Neural cell (in vitro differentiated cells): ENCODE data around the gene ZIM2. TPM values are rescaled to one million over a fixed set of nuclear protein-coding genes. Genes with fewer than 3 reads are reported as not detected.

Experiments
- H2AFZ ChIP-seq: fragments of 200-600, 300-800 bp; sonication (generic), shearing (Covaris generic); 2 replicates; pipeline ENCODE4 v1.6.0; 2014; ENCODE audit warnings: low read depth, mild to moderate bottlenecking, antibody characterized with exemption, low read length, moderate library complexity
- H3F3A ChIP-seq: fragments of 200-600 bp; shearing (Covaris generic); 2 replicates; pipeline ENCODE4 v1.6.1; 2016; ENCODE audit warnings: mild to moderate bottlenecking, moderate library complexity, mixed read lengths, antibody characterized with exemption, low read length; ENCODE audit not compliant: insufficient read depth, poor library complexity, severe bottlenecking
- H3K27ac ChIP-seq: fragments of 200-600, 300-800 bp; sonication (generic), shearing (Covaris generic); 2 replicates; pipeline ENCODE4 v1.5.1; 2014; ENCODE audit warnings: mild to moderate bottlenecking, low read length, moderate library complexity
- H3K27me3 ChIP-seq: fragments of 300-800, 200-600 bp; sonication (generic), shearing (Covaris generic); 2 replicates; pipeline ENCODE4 v1.6.0; 2014; ENCODE audit warnings: mild to moderate bottlenecking, low read depth, low read length, moderate library complexity; ENCODE audit not compliant: insufficient read depth
- H3K36me3 ChIP-seq: fragments of 300-800, 200-600 bp; sonication (generic), shearing (Covaris generic); 2 replicates; pipeline ENCODE4 v1.5.1; 2014; ENCODE audit warnings: mild to moderate bottlenecking, antibody characterized with exemption, low read length, moderate library complexity; ENCODE audit not compliant: insufficient read depth
- H3K4me2 ChIP-seq: fragments of 300-800, 200-600 bp; sonication (generic), shearing (Covaris generic); 2 replicates; pipeline ENCODE4 v1.6.0; 2014; ENCODE audit warnings: mild to moderate bottlenecking, low read length
- H3K4me3 ChIP-seq: fragments of 300-800, 200-600 bp; sonication (generic), shearing (Covaris generic); 2 replicates; pipeline ENCODE4 v1.5.1; 2014; ENCODE audit warnings: mild to moderate bottlenecking, low read length, moderate library complexity
- H3K79me2 ChIP-seq: fragments of 200-600 bp; shearing (Covaris generic); replicated peaks from 2 replicates; pipeline ENCODE4 v1.6.0; 2014; ENCODE audit warnings: mild to moderate bottlenecking, low read length, moderate library complexity; ENCODE audit not compliant: insufficient read depth
- H3K9ac ChIP-seq: fragments of 300-800, 200-600 bp; sonication (generic), shearing (Covaris generic); 2 replicates; pipeline ENCODE4 v1.6.1; 2016; ENCODE audit warnings: mild to moderate bottlenecking, low read length, mixed read lengths
- H3K9me2 ChIP-seq: fragments of 200-600 bp; shearing (Covaris generic); 2 replicates; pipeline ENCODE4 v1.6.1; 2016; ENCODE audit warnings: mild to moderate bottlenecking, low read length, mixed read lengths; ENCODE audit not compliant: insufficient read depth
- H3K9me3 ChIP-seq: fragments of 200-600, 300-800 bp; sonication (generic), shearing (Covaris generic); 2 replicates; pipeline ENCODE4 v1.6.1; 2016; ENCODE audit warnings: mild to moderate bottlenecking, mixed run types, low read length, moderate library complexity, mixed read lengths
- H4K20me1 ChIP-seq: fragments of 200-600 bp; shearing (Covaris generic); 2 replicates; pipeline ENCODE4 v1.6.1; 2016; ENCODE audit warnings: mild to moderate bottlenecking, mixed run types; ENCODE audit not compliant: insufficient read depth
- CTCF ChIP-seq: fragments of 450-650 bp; IDR thresholded peaks from 2 replicates; pipeline ENCODE4 v1.5.1; 2014; ENCODE audit warnings: antibody characterized with exemption, mild to moderate bottlenecking, moderate library complexity; ENCODE audit not compliant: poor library complexity, severe bottlenecking
- EP300 ChIP-seq: fragments of 450-650 bp; conservative IDR thresholded peaks from 2 replicates; pipeline ENCODE4 v1.6.1; 2014; ENCODE audit warnings: antibody characterized with exemption, mild to moderate bottlenecking, moderate library complexity; ENCODE audit not compliant: poor library complexity, severe bottlenecking
- EZH2 ChIP-seq: fragments of 200-600, 300-800 bp; shearing (Covaris generic), sonication (generic); IDR thresholded peaks from 2 replicates; pipeline ENCODE4 v1.6.1; 2014; ENCODE audit warnings: antibody characterized with exemption, low read length, borderline replicate concordance, mild to moderate bottlenecking; ENCODE audit not compliant: insufficient read depth, poor library complexity, severe bottlenecking
- MXI1 ChIP-seq: fragments of 450-650 bp; conservative IDR thresholded peaks from 2 replicates; pipeline ENCODE4 v1.6.1; 2014; ENCODE audit warnings: antibody characterized with exemption, mild to moderate bottlenecking; ENCODE audit not compliant: poor library complexity, severe bottlenecking
- POLR2AphosphoS5 ChIP-seq: IDR thresholded peaks from 2 replicates; pipeline ENCODE4 v1.6.1; 2012
- RAD21 ChIP-seq: fragments of 450-650 bp; conservative IDR thresholded peaks from 2 replicates; pipeline ENCODE4 v1.6.1; 2014; ENCODE audit warnings: antibody characterized with exemption, mild to moderate bottlenecking, moderate library complexity
- REST ChIP-seq: IDR thresholded peaks from 2 replicates; pipeline ENCODE4 v1.6.1; 2012; ENCODE audit warnings: borderline replicate concordance
- SMC3 ChIP-seq: fragments of 450-650 bp; conservative IDR thresholded peaks from 2 replicates; pipeline ENCODE4 v1.6.1; 2014; ENCODE audit warnings: antibody characterized with exemption, mild to moderate bottlenecking, moderate library complexity; ENCODE audit not compliant: poor library complexity
- TAF1 ChIP-seq: IDR thresholded peaks from 2 replicates; pipeline ENCODE4 v1.6.1; 2012; ENCODE audit warnings: low read depth
- polyA plus RNA-seq: library from polyadenylated mRNA; depleted of rRNA; stranded (reverse); fragments of >200 nt; gene quantifications from 2 replicates; pipeline ENCODE4 v1.2.3, GENCODE V29; 2014

ZIM2 gene
- polyA plus RNA-seq, 1 donor from 2014 or later: not detected

- no peak overlapping the region for H3K27ac ChIP-seq
- no peak overlapping the region for H2AFZ ChIP-seq
- no peaks in the 10 kb centered on the region for H3K36me3 ChIP-seq
- H3K79me2 ChIP-seq: no peaks in the 10 kb centered on the region
- H4K20me1 ChIP-seq: no peaks in the 10 kb centered on the region
- no peaks in the 10 kb centered on the region for H3K27me3 ChIP-seq
- H3K9ac ChIP-seq: no peak overlapping the region
- H3K9me3 ChIP-seq: peaks cover 6% of the 10 kb centered on the region
- H3K9me2 ChIP-seq: no peaks in the 10 kb centered on the region
- no peak overlapping the region for H3K4me2 ChIP-seq
- TF ChIP-seq EZH2 (no peak), TAF1 (no peak), SMC3 (no peak), CTCF (no peak), RAD21 (no peak), EP300 (no peak), REST (no peak), MXI1 (no peak), POLR2AphosphoS5 (no peak)
- H3F3A ChIP-seq: no peaks in the 10 kb centered on the region
- no peak overlapping the region for H3K4me3 ChIP-seq
Observed at GRCh38 chr19:56873493-56873892, 33.0 kb upstream of the ZIM2 start.

GRCh38 chr19:56869886-56870285, 29.4 kb upstream of the ZIM2 start:
- Histone ChIP-seq H3K9ac (no peak overlapping the region), H3F3A (no peaks in the 10 kb centered on the region), H3K4me3 (no peak overlapping the region), H3K4me2 (no peak overlapping the region), H3K27me3 (no peaks in the 10 kb centered on the region), H3K9me3 (peaks cover 6% of the 10 kb centered on the region), H3K9me2 (no peaks in the 10 kb centered on the region), H2AFZ (no peak overlapping the region), H3K79me2 (no peaks in the 10 kb centered on the region), H4K20me1 (no peaks in the 10 kb centered on the region), H3K36me3 (no peaks in the 10 kb centered on the region), H3K27ac (no peak overlapping the region)
- TF ChIP-seq RAD21 (no peak), POLR2AphosphoS5 (no peak), CTCF (no peak), MXI1 (no peak), EZH2 (no peak), SMC3 (no peak), REST (no peak), EP300 (no peak), TAF1 (no peak)
